ENCODE results near the gene ERGIC1.

GRCh38 chr5:172790496-172790889 lies 43.6 kb upstream of the ERGIC1 start:
- TF ChIP-seq CTCF (conservative IDR thresholded peaks at IDR 0.05; ENCODE audit: low read length) (no peak), EZH2phosphoT487 (IDR thresholded peaks at IDR 0.05; ENCODE audit: borderline replicate concordance) (no peak)
